ENCODE data around the gene DEFB123. TPM values are rescaled to one million over a fixed set of nuclear protein-coding genes. Genes with fewer than 3 reads are reported as not detected.
"Not testable (repeated sequence)": the region's sequence is repeated elsewhere in the genome, so short reads cannot be mapped to it uniquely, and the experiment has no call there.

Gene DEFB123
- total RNA-seq, 1 donor from 2014 or later: not detected

GRCh38 chr20:31415653-31416052 is 24.8 kb upstream of the DEFB123 start:
- no peak for DNase-seq (ENCODE audit: low read depth)
- TF ChIP-seq, protein P1, sequence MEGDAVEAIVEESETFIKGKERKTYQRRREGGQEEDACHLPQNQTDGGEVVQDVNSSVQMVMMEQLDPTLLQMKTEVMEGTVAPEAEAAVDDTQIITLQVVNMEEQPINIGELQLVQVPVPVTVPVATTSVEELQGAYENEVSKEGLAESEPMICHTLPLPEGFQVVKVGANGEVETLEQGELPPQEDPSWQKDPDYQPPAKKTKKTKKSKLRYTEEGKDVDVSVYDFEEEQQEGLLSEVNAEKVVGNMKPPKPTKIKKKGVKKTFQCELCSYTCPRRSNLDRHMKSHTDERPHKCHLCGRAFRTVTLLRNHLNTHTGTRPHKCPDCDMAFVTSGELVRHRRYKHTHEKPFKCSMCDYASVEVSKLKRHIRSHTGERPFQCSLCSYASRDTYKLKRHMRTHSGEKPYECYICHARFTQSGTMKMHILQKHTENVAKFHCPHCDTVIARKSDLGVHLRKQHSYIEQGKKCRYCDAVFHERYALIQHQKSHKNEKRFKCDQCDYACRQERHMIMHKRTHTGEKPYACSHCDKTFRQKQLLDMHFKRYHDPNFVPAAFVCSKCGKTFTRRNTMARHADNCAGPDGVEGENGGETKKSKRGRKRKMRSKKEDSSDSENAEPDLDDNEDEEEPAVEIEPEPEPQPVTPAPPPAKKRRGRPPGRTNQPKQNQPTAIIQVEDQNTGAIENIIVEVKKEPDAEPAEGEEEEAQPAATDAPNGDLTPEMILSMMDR (conservative IDR thresholded peaks at IDR 0.05; ENCODE audit: low read depth, low read length): no peak
- no peak overlapping the region for H3K4me3 ChIP-seq (ENCODE audit: low read depth, low read length)

GRCh38 chr20:31418307-31418706 is 22.1 kb upstream of the DEFB123 start:
- DNase-seq (ENCODE audit: low read depth): no peak
- TF ChIP-seq, protein P1 (conservative IDR thresholded peaks at IDR 0.05; ENCODE audit: low read depth, low read length): no peak
- H3K4me3 ChIP-seq (ENCODE audit: low read depth, low read length): no peak overlapping the region

DNA sequence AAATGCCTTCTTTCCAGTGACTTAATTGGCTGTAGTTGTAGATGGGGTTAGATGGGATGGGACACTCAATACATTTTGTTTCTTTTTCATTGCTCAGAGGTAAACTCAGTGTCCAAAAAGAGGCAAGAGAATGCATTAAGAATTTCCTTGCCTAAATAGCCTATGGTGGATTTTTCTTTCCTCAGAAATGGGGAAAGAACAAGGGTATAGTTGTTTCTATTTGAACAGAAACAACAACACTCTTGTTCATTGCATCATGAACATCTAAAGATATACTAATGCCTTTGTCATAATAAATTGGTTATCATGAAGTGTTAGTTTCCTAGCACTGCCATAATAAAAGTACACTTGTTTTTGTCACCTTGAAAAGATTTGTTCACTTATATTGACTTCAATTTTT is 14.6 kb upstream of the DEFB123 start:
- H3K4me3 ChIP-seq (ENCODE audit: low read depth, low read length): no peak overlapping the region
- TF ChIP-seq, protein P1 (conservative IDR thresholded peaks at IDR 0.05; ENCODE audit: low read depth, low read length): no peak
- no peak for DNase-seq (ENCODE audit: low read depth)

DNA sequence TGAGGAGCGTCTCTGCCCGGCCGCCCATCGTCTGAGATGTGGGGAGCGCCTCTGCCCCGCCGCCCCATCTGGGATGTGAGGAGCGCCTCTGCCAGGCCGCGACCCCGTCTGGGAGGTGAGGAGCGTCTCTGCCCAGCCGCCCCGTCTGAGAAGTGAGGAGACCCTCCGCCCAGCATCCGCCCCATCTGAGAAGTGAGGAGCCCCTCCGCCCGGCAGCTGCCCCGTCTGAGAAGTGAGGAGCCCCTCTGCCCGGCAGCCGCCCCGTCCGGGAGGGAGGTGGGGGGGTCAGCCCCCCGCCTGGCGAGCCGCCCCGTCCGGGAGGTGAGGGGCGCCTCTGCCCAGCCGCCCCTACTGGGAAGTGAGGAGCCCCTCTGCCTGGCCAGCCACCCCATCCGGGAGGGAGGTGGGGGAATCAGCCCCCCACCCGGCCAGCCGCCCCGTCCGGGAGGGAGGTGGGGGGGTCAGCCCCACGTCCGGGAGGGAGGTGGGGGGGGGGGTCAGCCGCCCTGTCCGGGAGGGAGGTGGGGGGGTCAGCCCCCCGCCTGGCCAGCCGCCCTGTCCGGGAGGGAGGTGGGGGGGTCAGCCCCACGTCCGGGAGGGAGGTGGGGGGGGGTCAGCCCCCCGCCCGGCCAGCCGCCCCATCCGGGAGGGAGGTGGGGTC is 13.4 kb upstream of the DEFB123 start:
- not testable (repeated sequence) for H3K4me3 ChIP-seq (ENCODE audit: low read depth, low read length); DNase-seq (ENCODE audit: low read depth)

DNA sequence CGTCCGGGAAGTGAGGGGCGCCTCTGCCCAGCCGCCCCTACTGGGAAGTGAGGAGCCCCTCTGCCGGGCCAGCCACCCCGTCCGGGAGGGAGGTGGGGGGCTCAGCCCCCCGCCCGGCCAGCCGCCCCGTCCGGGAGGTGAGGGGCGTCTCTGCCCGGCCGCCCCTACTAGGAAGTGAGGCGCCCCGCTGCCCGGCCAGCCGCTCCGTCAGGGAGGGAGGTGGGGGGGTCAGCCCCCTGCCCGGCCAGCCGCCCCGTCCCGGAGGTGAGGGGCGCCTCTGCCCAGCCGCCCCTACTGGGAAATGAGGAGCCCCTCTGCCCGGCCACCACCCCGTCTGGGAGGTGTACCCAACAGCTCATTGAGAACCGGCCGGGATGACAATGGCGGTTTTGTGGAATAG is 12.9 kb upstream of the DEFB123 start:
- not testable (repeated sequence) for H3K4me3 ChIP-seq (ENCODE audit: low read depth, low read length); DNase-seq (ENCODE audit: low read depth)

DNA sequence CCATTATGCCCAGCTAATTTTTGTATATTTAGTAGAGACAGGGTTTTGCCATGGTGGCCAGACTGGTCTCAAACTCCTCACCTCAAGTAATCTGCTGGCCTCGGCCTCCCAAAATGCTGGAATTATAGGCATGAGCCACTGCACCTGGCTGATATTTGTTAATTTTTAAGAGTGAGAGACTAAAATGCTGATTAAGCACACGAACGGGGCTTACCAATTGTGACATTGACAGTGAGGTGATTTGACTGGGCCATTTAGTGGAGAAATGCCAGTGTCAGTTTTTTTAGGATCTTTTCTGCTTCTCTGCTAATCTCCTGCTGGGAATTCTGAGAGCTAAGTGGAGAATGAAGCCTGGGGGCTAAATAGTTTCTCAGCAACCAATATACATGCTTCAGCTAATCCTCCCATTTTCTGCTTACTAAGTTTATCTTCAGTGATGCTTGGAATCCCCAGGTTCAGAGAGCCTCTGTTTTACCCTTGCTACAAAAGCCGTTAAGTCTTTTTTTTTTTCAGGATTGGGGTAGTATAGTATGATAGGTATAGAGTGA is 9.8 kb upstream of the DEFB123 start:
- DNase-seq (ENCODE audit: low read depth): no peak
- H3K4me3 ChIP-seq (ENCODE audit: low read depth, low read length): no peak overlapping the region
- TF ChIP-seq, protein P1 (conservative IDR thresholded peaks at IDR 0.05; ENCODE audit: low read depth, low read length): no peak

DNA sequence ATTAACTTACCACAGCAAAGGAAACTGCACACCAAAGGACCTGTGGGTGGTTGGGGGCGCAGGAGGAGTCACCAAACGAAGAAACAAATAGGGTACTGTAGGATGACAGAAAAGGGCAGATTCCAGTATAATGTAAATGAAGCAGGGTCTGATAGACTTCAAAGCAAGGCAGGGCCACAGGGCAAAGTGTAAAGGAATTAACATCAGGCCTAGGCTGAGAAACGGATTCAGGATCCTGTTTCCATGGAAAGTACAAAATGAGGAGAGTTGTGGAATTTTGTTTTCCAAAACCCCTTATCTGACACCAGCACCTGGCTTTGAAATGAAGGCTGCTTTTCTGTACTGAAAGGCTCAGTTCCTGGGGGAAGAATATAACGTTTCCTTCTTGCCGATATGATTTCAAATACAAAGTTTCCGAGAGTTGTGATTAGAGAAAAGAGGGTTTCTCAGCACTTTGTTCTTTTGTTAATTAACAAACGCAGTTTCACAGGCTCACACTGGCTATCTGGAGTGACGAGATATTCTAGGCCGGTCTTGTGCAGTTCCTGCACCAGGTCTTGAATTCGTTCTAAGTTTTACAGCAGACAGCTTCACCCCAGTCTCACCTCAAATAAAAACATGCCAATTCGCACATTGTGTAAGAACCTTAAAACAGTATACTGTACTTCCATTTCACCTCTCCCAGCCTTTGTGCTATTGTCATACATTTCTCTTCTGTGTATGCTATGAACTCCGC is 5.8 kb downstream of the DEFB123 start:
- H3K4me3 ChIP-seq (ENCODE audit: low read depth, low read length): no peak overlapping the region
- TF ChIP-seq, protein P1 (conservative IDR thresholded peaks at IDR 0.05; ENCODE audit: low read depth, low read length): no peak
- DNase-seq (ENCODE audit: low read depth): no peak

Data from epithelial cell of proximal tubule (primary cell).